ENCODE measurements around the gene NR1D1. TPM values are rescaled to one million over a fixed set of nuclear protein-coding genes. Genes with fewer than 3 reads are reported as not detected.
A peak's percentile ranks its signal among the peaks of the same experiment; 100 is the strongest.

NR1D1 gene
- total RNA-seq, 2 experiments from 2014 or later, result 1.7 to 8.7 TPM

GRCh38 chr17:40106760-40107521, 6.6 kb upstream of the NR1D1 start:
- H2AFZ ChIP-seq (ENCODE audit: low read length), result no peak overlapping the region
- intact Hi-C loops (cut with micrococcal nuclease; ENCODE audit: unreplicated experiment), result no loop called here
- POLR2A ChIA-PET, result no interaction called here

GRCh38 chr17:40105861-40106759, 5.7 kb upstream of the NR1D1 start:
- no peak overlapping the region for H3K4me2 ChIP-seq (ENCODE audit: low read length)
- no peak overlapping the region for H3K4me3 ChIP-seq (ENCODE audit: low read depth, low read length, poor library complexity, severe bottlenecking)
- BruUV-seq (replicated peaks), result no TSS peak
- no peak for DNase-seq (ENCODE audit: low spot score)
- no peak overlapping the region for H3K27ac ChIP-seq (ENCODE audit: low read depth, low read length, poor library complexity, severe bottlenecking)
- H2AFZ ChIP-seq (ENCODE audit: low read length), result no peak overlapping the region
- no peak for TF ChIP-seq EZH2phosphoT487 (IDR thresholded peaks at IDR 0.05; ENCODE audit: borderline replicate concordance, low read depth, low read length)
- TF ChIP-seq, protein P1, sequence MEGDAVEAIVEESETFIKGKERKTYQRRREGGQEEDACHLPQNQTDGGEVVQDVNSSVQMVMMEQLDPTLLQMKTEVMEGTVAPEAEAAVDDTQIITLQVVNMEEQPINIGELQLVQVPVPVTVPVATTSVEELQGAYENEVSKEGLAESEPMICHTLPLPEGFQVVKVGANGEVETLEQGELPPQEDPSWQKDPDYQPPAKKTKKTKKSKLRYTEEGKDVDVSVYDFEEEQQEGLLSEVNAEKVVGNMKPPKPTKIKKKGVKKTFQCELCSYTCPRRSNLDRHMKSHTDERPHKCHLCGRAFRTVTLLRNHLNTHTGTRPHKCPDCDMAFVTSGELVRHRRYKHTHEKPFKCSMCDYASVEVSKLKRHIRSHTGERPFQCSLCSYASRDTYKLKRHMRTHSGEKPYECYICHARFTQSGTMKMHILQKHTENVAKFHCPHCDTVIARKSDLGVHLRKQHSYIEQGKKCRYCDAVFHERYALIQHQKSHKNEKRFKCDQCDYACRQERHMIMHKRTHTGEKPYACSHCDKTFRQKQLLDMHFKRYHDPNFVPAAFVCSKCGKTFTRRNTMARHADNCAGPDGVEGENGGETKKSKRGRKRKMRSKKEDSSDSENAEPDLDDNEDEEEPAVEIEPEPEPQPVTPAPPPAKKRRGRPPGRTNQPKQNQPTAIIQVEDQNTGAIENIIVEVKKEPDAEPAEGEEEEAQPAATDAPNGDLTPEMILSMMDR (conservative IDR thresholded peaks at IDR 0.05; ENCODE audit: low read length), result no peak
- no peaks in the 10 kb centered on the region for H3K9me2 ChIP-seq (ENCODE audit: insufficient read depth, low read length)
- CTCF ChIA-PET (ENCODE audit: unreplicated experiment), result no interaction called here
- H3K9me3 ChIP-seq (ENCODE audit: low read length), result no peaks in the 10 kb centered on the region
- H3K4me1 ChIP-seq (ENCODE audit: insufficient read depth, low read length, poor library complexity, severe bottlenecking), result peaks cover 32% of the 10 kb centered on the region
- intact Hi-C loops (cut with micrococcal nuclease; ENCODE audit: unreplicated experiment), result no loop called here
- no peaks in the 10 kb centered on the region for H3K79me2 ChIP-seq (ENCODE audit: insufficient read depth, low read depth, low read length)
- no peaks in the 10 kb centered on the region for H4K20me1 ChIP-seq (ENCODE audit: insufficient read depth, low read length)
- POLR2A ChIA-PET, result no interaction called here
- no peaks in the 10 kb centered on the region for H3K36me3 ChIP-seq (ENCODE audit: insufficient read depth, low read length)

More at GRCh38 chr17:40106760-40107521, 6.6 kb upstream of the NR1D1 start:
- no peak for DNase-seq (ENCODE audit: low spot score)
- H3K4me3 ChIP-seq (ENCODE audit: low read depth, low read length, poor library complexity, severe bottlenecking), result no peak overlapping the region
- peak overlapping the region; percentile 33; the same call in 1 of the 2 replicates for H3K4me2 ChIP-seq (ENCODE audit: low read length)
- H3K9me3 ChIP-seq (ENCODE audit: low read length), result no peaks in the 10 kb centered on the region
- no peak overlapping the region for H3K27ac ChIP-seq (ENCODE audit: low read depth, low read length, poor library complexity, severe bottlenecking)
- BruUV-seq (replicated peaks), result no TSS peak
- H3K36me3 ChIP-seq (ENCODE audit: insufficient read depth, low read length), result no peaks in the 10 kb centered on the region
- no peaks in the 10 kb centered on the region for H3K79me2 ChIP-seq (ENCODE audit: insufficient read depth, low read depth, low read length)
- CTCF ChIA-PET (ENCODE audit: unreplicated experiment), result no interaction called here
- H3K9me2 ChIP-seq (ENCODE audit: insufficient read depth, low read length), result no peaks in the 10 kb centered on the region
- H4K20me1 ChIP-seq (ENCODE audit: insufficient read depth, low read length), result no peaks in the 10 kb centered on the region
- TF ChIP-seq, protein P1 (conservative IDR thresholded peaks at IDR 0.05; ENCODE audit: low read length), result no peak
- H3K4me1 ChIP-seq (ENCODE audit: insufficient read depth, low read length, poor library complexity, severe bottlenecking), result peaks cover 36% of the 10 kb centered on the region
